Measurements from ENCODE around the gene KLHL33.
"Not testable (repeated sequence)": the region's sequence is repeated elsewhere in the genome, so short reads cannot be mapped to it uniquely, and the experiment has no call there.

Gene KLHL33

DNA sequence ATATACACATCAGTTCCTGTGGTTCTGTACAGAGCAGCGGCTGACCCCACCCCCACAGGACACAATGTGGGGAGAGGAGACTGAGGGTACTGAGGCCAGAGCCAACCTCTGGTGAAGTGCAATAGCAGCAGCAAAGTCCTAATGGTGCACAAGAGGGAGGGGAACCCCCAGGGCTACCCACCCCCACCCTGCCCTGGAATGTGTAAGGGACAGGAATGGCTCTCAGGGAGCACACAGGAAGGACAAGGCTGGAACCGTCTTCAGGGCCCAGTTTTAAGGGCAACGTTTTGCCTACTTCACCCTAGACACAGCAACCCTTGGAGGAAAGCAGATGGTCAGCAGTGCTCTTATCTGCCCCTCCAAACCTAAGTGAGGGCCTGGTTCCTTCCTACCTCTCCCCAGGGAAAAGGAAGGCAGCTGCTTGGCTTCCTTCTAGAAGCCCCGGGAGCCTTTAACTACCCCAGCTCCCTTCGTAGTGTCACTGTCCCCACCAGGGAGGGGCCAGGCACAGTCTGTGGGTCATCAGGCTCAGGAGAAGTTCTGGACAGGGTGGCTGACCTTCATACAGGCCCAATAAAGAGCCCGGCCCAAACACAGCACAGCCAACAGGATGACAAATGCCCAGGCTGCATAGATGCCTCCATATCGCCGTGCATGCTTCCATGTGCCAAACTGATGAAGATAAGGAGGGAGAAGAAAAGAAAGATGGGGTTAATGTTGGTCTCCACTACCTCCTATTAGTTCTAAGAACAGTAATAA is 22.2 kb upstream of the KLHL33 start:
- Mint-ChIP-seq H3K27ac (peak overlapping the region; percentile 78), H3K36me3 (no peaks in the 10 kb centered on the region), H3K9me3 (ENCODE audit: low read depth) (no peaks in the 10 kb centered on the region), H3K4me1 (ENCODE audit: low read depth) (peaks cover 34% of the 10 kb centered on the region), H3K4me3 (peak overlapping the region; percentile 52), H3K27me3 (no peaks in the 10 kb centered on the region)

DNA sequence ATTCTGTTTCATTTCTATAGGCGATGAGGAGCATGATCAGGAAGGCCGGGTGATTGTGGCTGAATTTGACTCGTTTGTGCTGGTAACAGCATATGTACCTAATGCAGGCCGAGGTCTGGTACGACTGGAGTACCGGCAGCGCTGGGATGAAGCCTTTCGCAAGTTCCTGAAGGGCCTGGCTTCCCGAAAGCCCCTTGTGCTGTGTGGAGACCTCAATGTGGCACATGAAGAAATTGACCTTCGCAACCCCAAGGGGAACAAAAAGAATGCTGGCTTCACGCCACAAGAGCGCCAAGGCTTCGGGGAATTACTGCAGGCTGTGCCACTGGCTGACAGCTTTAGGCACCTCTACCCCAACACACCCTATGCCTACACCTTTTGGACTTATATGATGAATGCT is 21.0 kb upstream of the KLHL33 start:
- H3K27ac Mint-ChIP-seq: no peak overlapping the region

DNA sequence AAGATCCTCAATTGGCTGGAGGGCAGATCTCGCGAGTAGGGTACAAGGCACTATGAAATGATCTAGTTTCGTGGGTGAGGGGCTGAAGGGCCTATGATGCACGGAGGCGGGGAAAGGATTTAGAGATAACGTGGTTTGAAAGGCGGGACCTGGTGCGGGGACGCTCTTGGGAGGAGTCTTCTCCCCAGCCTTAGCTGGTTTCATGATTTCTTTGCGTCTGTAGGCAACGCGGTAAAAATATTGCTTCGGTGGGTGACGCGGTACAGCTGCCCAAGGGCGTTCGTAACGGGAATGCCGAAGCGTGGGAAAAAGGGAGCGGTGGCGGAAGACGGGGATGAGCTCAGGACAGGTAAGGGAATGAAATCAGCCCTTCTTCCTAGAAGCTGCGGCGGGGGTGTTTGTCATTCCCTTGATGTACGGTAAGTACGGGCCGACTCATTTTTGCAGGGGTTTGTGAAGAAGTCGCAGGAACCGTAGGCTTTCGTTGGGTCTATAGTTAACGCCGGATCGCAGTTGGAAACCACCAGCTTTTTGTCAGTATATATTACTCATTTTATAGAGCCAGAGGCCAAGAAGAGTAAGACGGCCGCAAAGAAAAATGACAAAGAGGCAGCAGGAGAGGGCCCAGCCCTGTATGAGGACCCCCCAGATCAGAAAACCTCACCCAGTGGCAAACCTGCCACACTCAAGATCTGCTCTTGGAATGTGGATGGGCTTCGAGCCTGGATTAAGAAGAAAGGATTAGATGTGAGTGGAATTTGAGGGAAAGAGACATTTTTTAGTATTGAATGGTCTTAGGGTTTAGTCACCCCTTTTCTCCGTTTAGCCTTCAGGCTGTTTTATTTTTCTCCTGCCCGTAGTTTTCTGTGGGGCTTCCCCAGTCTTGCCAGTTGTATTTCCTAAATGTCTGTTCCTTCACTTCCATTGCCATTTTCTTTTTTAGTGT is 19.7 kb upstream of the KLHL33 start:
- Mint-ChIP-seq H3K9me3 (ENCODE audit: low read depth) (no peaks in the 10 kb centered on the region), H3K4me3 (no peak overlapping the region), H3K36me3 (peaks cover 2% of the 10 kb centered on the region), H3K4me1 (ENCODE audit: low read depth) (peaks cover 41% of the 10 kb centered on the region), H3K27ac (no peak overlapping the region), H3K27me3 (no peaks in the 10 kb centered on the region)

More for the DNA sequence above, 21.0 kb upstream of the KLHL33 start:
- H3K36me3 Mint-ChIP-seq: no peaks in the 10 kb centered on the region
- H3K4me1 Mint-ChIP-seq (ENCODE audit: low read depth): peaks cover 42% of the 10 kb centered on the region
- H3K9me3 Mint-ChIP-seq (ENCODE audit: low read depth): no peaks in the 10 kb centered on the region
- H3K4me3 Mint-ChIP-seq: no peak overlapping the region
- no peaks in the 10 kb centered on the region for H3K27me3 Mint-ChIP-seq

DNA sequence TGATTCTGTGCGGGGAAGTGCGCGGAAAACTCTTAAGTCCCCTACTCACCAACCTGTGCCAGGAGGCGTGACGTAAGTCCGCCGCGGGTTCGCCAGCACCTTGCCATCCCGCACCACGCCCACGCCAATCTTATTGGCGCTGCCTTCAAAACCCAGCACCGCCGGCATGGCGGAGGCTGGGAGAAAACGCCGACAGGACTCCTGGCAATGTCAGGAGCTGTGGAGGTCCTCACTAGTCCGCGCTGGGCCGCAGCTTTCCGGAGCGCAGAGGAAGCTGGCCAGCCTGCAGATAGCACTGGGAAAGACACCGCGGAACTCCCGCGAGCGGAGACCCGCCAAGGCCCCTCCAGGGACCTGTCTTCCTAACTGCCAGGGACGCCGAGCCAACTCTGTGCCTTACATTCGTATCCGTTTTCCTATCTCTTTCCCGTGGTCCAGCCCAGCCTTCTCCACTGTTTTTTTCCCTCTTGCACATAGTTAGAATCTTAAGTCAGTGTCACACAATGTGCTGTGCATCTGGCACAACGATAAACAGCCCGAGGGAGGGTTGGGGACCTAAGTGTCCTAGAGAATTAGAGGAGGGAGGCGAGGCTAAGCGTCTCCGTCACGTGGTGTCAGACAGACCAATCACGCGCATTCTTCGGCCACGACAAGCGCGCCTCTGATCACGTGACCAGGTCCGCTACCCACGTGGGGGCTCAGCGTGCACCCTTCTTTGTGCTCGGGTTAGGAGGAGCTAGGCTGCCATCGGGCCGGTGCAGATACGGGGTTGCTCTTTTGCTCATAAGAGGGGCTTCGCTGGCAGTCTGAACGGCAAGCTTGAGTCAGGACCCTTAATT is 18.8 kb upstream of the KLHL33 start, which contains the start of the genes APEX1 and OSGEP:
Gene APEX1 (plus strand): TSS at position 711 of the 839 bp plus-strand sequence. CDS start 420 bp downstream, outside the sequence.
Gene OSGEP (minus strand): TSS at position 297 of the 839 bp plus-strand sequence. CDS start 129 bp downstream, at position 168.
- Mint-ChIP-seq H3K36me3 (peaks cover 6% of the 10 kb centered on the region), H3K4me3 (peak within 1 kb of the TSS; percentile 30), H3K9me3 (ENCODE audit: low read depth) (no peaks in the 10 kb centered on the region), H3K4me1 (ENCODE audit: low read depth) (peaks cover 36% of the 10 kb centered on the region), H3K27ac (no peak within 1 kb of the TSS), H3K27me3 (no peaks in the 10 kb centered on the region)

DNA sequence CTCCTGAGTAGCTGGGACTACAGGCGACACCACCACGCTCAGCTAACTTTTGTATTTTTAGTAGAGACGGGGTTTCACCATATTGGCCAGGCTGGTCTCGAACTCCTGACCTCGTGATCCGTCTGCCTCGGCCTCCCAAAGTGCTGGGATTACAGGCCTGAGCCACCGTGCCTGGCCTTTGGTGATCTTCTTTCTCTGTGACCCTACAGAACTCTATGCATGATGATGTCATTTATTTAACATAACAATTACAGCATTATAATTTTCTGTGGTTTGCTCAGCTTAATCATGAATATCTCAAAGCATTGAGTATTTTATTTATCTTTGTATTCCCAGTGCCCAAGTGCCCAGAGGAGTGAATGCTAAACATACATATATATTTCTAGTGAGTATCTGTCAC is 16.9 kb upstream of the KLHL33 start:
- H3K4me1 Mint-ChIP-seq (ENCODE audit: low read depth): peaks cover 28% of the 10 kb centered on the region
- H3K9me3 Mint-ChIP-seq (ENCODE audit: low read depth); H3K27me3 Mint-ChIP-seq: not testable (repeated sequence)
- H3K27ac Mint-ChIP-seq: peak overlapping the region; percentile 70
- peaks cover 11% of the 10 kb centered on the region for H3K36me3 Mint-ChIP-seq
- peak overlapping the region; percentile 72 for H3K4me3 Mint-ChIP-seq

DNA sequence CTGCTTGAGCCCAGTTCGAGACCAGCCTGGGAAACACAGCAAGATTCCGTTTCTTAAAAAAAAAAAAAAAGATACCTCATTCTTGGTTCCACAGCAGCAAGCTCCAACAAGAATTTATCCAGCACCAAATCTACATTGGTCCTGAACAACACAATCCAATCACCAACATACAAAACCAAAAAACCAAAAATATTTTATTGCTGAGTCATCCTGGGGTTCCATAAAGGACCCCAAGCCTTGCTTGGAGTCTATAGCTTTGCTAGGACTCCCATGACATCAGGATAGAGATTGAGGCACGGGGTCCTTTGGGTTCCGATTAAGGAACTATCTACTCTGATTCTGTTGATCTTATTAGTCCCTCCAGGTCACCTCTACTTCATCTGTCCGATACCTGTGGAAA is 10.9 kb upstream of the KLHL33 start:
- peak overlapping the region; percentile 47 for H3K27ac Mint-ChIP-seq
- peaks cover 21% of the 10 kb centered on the region for H3K36me3 Mint-ChIP-seq
- H3K4me1 Mint-ChIP-seq (ENCODE audit: low read depth): peaks cover 12% of the 10 kb centered on the region
- H3K27me3 Mint-ChIP-seq: no peaks in the 10 kb centered on the region
- H3K9me3 Mint-ChIP-seq (ENCODE audit: low read depth): no peaks in the 10 kb centered on the region
- H3K4me3 Mint-ChIP-seq: no peak overlapping the region

DNA sequence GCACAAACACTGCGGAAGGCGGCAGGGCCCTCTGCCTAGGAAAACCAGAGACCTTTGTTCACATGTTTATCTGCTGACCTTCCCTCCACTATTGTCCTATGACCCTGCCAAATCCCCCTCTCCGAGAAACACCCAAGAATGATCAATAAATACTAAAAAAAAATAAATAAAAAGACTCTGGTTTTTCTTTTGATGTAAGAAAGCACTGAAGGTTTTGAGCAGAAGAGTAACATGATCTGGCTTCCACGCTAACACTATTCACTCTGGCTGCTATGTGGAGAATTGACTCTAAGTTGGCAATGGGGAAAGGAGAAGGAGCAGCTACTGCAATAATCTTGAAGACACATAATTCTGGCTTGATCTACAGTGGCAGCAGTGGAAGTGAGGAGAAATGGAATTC is 7.7 kb upstream of the KLHL33 start:
- H3K36me3 Mint-ChIP-seq: peaks cover 15% of the 10 kb centered on the region

DNA sequence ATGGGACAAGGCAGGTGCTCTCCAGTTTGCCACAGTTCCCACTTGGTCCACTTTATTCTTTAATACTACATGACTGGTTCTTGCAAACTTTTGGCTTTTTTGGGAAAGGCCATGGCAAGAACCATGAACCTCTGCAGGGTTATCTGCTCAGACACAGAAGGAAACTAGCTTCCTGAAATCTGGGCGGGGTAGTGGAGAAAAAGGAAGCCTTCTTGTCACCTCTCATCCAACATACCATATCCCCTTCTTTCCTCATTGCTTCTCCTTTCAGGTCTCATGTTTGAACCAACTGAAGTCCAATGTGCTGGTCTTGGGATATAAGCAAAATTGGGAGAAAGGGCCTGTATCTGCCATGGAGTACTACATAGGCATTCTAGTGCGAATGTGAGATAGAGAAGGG is 5.5 kb upstream of the KLHL33 start:
- Mint-ChIP-seq H3K36me3 (peaks cover 4% of the 10 kb centered on the region), H3K27ac (peak overlapping the region; percentile 89), H3K4me1 (ENCODE audit: low read depth) (peaks cover 29% of the 10 kb centered on the region), H3K27me3 (no peaks in the 10 kb centered on the region), H3K9me3 (ENCODE audit: low read depth) (no peaks in the 10 kb centered on the region), H3K4me3 (no peak overlapping the region)

More for the DNA sequence above, 7.7 kb upstream of the KLHL33 start:
- H3K4me3 Mint-ChIP-seq; H3K27ac Mint-ChIP-seq; H3K27me3 Mint-ChIP-seq; H3K9me3 Mint-ChIP-seq (ENCODE audit: low read depth): not testable (repeated sequence)
- peaks cover 31% of the 10 kb centered on the region for H3K4me1 Mint-ChIP-seq (ENCODE audit: low read depth)

DNA sequence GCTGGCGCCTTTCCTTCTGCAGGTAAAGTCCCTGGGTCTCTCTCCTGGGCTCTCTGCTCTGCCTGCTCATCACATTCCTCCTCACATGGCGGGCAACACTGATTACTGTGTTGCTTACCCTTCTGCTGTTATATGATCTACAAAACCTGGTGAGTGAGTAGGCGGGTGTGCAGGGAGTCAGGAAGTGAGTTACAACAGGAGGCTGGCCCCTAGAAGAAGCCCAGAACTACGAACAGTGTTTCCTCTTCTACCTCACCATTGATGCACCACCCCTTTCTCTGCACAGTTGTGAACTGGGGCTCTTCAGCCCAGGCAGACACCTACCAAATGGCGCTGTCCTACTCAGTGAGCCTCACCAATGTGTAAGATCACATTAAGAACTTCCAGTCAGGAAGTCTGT is 4.9 kb upstream of the KLHL33 start:
- Mint-ChIP-seq H3K4me1 (ENCODE audit: low read depth) (peaks cover 29% of the 10 kb centered on the region), H3K4me3 (peak overlapping the region; percentile 70)

DNA sequence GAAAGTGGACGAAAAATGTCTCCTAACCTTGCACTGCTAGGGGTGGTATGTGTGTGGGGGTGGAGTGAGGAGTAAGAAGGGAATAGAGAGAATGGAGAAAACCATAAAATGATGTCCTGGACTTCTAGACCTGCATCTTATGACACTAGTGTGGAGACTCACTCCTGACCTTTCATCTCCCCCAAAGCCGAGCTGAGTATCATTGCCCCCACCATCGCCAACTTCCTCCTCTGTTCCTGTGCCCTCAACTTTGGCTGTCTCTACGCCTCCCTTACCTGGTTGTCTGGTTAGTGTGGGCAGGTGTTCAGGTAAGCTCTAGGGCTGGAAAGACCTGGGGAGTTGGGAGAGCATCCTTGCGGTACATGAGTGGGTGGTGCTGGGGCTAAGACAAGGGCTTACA is 4.5 kb upstream of the KLHL33 start:
- no peaks in the 10 kb centered on the region for H3K27me3 Mint-ChIP-seq
- H3K4me1 Mint-ChIP-seq (ENCODE audit: low read depth): peaks cover 29% of the 10 kb centered on the region
- H3K4me3 Mint-ChIP-seq: peak overlapping the region; percentile 70
- no peaks in the 10 kb centered on the region for H3K9me3 Mint-ChIP-seq (ENCODE audit: low read depth)
- H3K36me3 Mint-ChIP-seq: peaks cover 4% of the 10 kb centered on the region
- peak overlapping the region; percentile 89 for H3K27ac Mint-ChIP-seq

More for the DNA sequence above, 4.9 kb upstream of the KLHL33 start:
- peak overlapping the region; percentile 89 for H3K27ac Mint-ChIP-seq
- H3K27me3 Mint-ChIP-seq: no peaks in the 10 kb centered on the region
- peaks cover 4% of the 10 kb centered on the region for H3K36me3 Mint-ChIP-seq
- H3K9me3 Mint-ChIP-seq (ENCODE audit: low read depth): no peaks in the 10 kb centered on the region

DNA sequence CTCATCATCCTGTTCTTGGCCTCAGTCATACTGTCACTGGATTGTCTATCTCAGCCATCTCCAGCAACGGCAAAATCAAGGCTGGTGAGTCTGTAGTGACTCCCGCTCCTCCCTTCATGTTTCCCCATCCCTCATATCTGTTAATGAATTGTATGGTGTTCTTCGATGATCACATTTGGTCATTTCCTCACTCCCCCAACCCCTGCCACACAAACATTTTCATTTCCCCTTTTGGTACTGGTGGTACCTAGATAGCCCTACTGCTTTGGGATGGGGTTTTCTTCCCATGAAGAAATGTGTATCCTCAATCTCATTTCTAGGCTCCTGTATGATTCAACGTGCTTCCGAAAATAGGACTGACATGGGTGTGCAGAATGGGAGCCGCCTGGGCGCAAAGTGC is 2.7 kb upstream of the KLHL33 start:
- H3K4me1 Mint-ChIP-seq (ENCODE audit: low read depth): peaks cover 29% of the 10 kb centered on the region
- no peak overlapping the region for H3K4me3 Mint-ChIP-seq
- H3K27me3 Mint-ChIP-seq: no peaks in the 10 kb centered on the region
- H3K27ac Mint-ChIP-seq: no peak overlapping the region
- H3K36me3 Mint-ChIP-seq: peaks cover 4% of the 10 kb centered on the region
- no peaks in the 10 kb centered on the region for H3K9me3 Mint-ChIP-seq (ENCODE audit: low read depth)

DNA sequence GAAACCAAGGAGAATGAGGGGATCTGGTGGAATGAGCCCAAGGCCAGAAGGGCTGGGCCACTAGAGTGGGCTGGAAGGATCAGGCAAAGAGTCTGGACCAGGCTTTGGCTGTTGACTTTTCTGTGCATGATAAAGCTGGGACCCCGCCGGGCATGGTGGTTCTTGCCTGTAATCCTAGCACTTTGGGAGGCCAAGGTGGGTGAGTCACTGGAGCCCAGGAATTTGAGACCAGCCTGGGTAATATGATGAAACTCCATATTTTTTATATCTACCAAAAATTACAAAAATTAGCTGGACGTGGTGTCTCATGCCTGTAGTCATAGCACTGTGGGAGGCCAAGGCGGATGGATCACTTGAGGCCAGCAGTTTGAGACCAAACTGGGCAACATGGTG is 393 bp upstream of the KLHL33 start:
- Mint-ChIP-seq H3K4me1 (ENCODE audit: low read depth) (peaks cover 19% of the 10 kb centered on the region), H3K9me3 (ENCODE audit: low read depth) (no peaks in the 10 kb centered on the region), H3K27ac (no peak overlapping the region), H3K4me3 (no peak overlapping the region), H3K27me3 (no peaks in the 10 kb centered on the region), H3K36me3 (no peaks in the 10 kb centered on the region)

DNA sequence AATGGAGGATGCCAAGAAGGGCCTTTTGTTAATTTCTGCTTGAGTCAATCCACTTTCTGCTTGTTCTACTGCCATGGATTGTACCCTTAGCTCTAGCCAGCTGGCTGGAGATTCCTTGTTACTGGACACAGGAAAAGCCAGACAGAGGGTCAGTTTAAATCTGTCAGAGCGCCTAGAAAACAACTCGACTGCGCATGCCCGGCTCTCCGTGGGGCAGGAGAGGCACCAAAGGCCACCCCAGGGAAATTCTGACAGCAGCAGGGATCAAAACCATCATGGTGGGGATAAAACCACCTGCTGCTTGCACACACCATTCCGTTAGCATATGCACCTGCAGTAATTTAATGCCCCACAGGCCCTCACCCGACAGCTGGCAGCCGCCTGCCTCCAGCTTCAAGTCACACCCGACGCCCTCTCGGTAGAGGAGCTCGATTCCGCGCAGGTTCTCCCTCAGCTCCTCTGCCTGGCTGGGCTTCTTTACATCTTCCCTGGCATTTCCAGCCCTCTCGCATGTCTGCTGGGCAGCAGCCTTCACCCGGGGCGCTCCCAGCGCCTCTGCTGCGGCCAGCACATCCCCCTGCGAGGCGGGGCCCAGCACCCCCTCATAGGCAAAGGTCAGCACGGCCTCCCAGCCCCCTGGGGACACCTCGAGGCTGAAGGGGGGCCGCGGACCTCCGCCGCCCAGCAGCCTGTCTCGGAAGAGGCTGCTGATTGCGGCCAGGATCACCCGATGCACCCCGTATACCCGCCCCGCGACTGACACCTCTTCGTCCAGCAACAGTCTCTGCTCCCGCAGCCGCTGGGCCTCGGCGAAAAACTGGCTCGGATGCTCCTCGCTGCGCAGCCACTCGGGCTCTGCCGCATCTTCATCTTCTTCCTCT is 1.0 kb downstream of the KLHL33 start:
- H3K36me3 Mint-ChIP-seq: no peaks in the 10 kb centered on the region
- no peak overlapping the region for H3K27ac Mint-ChIP-seq
- H3K9me3 Mint-ChIP-seq (ENCODE audit: low read depth): no peaks in the 10 kb centered on the region

More for the DNA sequence above, 1.0 kb downstream of the KLHL33 start:
- Mint-ChIP-seq H3K27me3 (no peaks in the 10 kb centered on the region), H3K4me3 (no peak overlapping the region), H3K4me1 (ENCODE audit: low read depth) (peaks cover 10% of the 10 kb centered on the region)

Measured in activated naive CD8-positive, alpha-beta T cell (primary cell).